ENCODE results near the gene RAC3.

DNA sequence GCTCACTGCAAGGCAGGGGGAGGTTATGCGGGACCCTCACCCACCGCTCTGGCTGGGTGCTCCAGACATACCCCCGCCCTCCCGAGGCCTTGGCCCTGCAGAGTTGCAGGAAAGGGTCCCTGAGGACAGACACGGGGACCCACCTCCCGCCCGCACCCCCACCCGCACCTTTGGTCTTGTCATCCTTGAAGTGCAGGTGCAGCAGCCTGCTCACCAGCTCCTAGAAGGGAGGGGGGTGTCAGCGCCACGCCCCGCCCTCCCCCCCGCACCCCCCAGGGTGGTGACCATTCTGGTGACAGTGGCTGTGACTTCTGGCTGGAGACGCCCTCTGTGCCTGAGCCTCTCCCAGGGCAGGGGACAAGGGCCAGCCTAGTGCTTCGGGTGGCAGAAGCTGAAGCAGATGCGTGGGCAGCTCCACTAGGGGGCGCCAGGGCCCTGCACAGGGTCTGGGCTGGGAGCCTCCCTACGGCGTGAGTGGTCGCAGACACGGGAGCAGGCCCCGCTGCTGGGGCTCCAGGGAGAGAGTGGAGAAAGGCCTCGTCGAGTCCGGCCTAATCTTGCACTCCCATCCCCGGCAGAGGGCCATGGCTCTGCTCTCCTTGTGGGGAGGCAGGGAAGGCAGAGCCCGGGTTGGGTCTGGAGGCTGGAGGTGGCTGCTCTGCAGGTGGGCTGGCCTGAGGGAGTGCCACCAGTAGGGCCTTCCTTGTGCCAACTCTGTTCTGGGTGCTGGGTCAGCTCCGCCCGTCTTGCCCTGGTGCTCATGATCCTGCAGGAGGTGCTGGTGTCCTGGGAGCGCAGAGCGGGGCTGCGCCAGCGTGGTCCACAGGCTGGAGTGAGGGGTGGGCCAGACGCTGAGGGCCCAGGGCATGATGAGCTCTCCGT, 11.5 kb upstream of the RAC3 start:
- TF ChIP-seq, protein P1, sequence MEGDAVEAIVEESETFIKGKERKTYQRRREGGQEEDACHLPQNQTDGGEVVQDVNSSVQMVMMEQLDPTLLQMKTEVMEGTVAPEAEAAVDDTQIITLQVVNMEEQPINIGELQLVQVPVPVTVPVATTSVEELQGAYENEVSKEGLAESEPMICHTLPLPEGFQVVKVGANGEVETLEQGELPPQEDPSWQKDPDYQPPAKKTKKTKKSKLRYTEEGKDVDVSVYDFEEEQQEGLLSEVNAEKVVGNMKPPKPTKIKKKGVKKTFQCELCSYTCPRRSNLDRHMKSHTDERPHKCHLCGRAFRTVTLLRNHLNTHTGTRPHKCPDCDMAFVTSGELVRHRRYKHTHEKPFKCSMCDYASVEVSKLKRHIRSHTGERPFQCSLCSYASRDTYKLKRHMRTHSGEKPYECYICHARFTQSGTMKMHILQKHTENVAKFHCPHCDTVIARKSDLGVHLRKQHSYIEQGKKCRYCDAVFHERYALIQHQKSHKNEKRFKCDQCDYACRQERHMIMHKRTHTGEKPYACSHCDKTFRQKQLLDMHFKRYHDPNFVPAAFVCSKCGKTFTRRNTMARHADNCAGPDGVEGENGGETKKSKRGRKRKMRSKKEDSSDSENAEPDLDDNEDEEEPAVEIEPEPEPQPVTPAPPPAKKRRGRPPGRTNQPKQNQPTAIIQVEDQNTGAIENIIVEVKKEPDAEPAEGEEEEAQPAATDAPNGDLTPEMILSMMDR (IDR thresholded peaks at IDR 0.05; ENCODE audit: insufficient read depth, low read length, poor library complexity, severe bottlenecking), result peak; percentile 94
- TF ChIP-seq EZH2phosphoT487 (conservative IDR thresholded peaks at IDR 0.05; ENCODE audit: low read length), result no peak
